SK-N-SH (cell line): ENCODE measurements around the gene TRPC6. TPM values are rescaled to one million over a fixed set of nuclear protein-coding genes. Genes with fewer than 3 reads are reported as not detected.

Experiments
- CTCF ChIA-PET: fragments of 300-600, 350-600 bp; formaldehyde crosslinking; extraction: SDS; loops from one replicate; lab custom pipeline; 2021; lab: Yijun Ruan, JAX
- POLR2A ChIA-PET: fragments of 350-600 bp; sonication (Branson Sonifier 250); formaldehyde crosslinking; extraction: SDS; loops from one replicate; lab custom pipeline; 2020; ENCODE audit warnings: antibody characterized with exemption, inconsistent platforms; lab: Yijun Ruan, JAX
- DNase-seq: peaks from one replicate; pipeline ENCODE4 v3.0.0; 2012
- H2AFZ ChIP-seq: fragments of 200-600 bp; sonication (generic); 2 replicates; pipeline ENCODE4 v1.8.1; 2016; ENCODE audit warnings: antibody characterized with exemption, mild to moderate bottlenecking, low read depth
- H3F3A ChIP-seq: fragments of 200-600 bp; sonication (generic); replicated peaks from 2 replicates; pipeline ENCODE3; 2016; ENCODE audit warnings: antibody characterized with exemption, mild to moderate bottlenecking; ENCODE audit not compliant: insufficient read depth
- H3K27ac ChIP-seq, 2 experiments: fragments of 200-500 bp in 1 of 2; fragments of 200-600 bp in 1 of 2; sonication (Bioruptor generic) in 1 of 2; sonication (generic), shearing (Covaris generic) in 1 of 2; 2 replicates each; pipeline versions ENCODE4 v1.5.1 to v1.6.1; 2014 to 2016; ENCODE audit warnings: low read depth in 2 of 2, inconsistent platforms in 1 of 2, low read length in 1 of 2, mild to moderate bottlenecking in 1 of 2, mixed read lengths in 1 of 2
- H3K27me3 ChIP-seq: fragments of 200-600 bp; sonication (generic), shearing (Covaris generic); 2 replicates; pipeline ENCODE4 v1.6.1; 2016; ENCODE audit warnings: mixed run types; ENCODE audit not compliant: insufficient read depth
- H3K36me3 ChIP-seq, 2 experiments: fragments of 200-500 bp in 1 of 2; fragments of 200-600 bp in 1 of 2; sonication (Bioruptor generic) in 1 of 2; sonication (generic) in 1 of 2; replicated peaks in 1 of 2; 2 replicates each; pipeline versions ENCODE3 to v1.5.1; 2014 to 2016; ENCODE audit warnings: low read length in 1 of 2, mild to moderate bottlenecking in 1 of 2; ENCODE audit not compliant: insufficient read depth in 2 of 2, control insufficient read depth in 1 of 2
- H3K4me1 ChIP-seq, 2 experiments: fragments of 200-500 bp in 1 of 2; fragments of 200-600 bp in 1 of 2; sonication (Bioruptor generic) in 1 of 2; sonication (generic), shearing (Covaris generic) in 1 of 2; 2 replicates each; pipeline versions ENCODE4 v1.5.1 to v1.6.1; 2014 to 2016; ENCODE audit warnings: low read depth in 1 of 2, low read length in 1 of 2, mixed run types in 1 of 2; ENCODE audit not compliant: insufficient read depth in 2 of 2, control insufficient read depth in 1 of 2
- H3K4me2 ChIP-seq: fragments of 200-600 bp; sonication (generic), shearing (Covaris generic); 2 replicates; pipeline ENCODE4 v1.6.1; 2017; ENCODE audit warnings: mixed run types
- H3K4me3 ChIP-seq, 2 experiments: fragments of 200-500 bp in 1 of 2; fragments of 200-600 bp in 1 of 2; sonication (Bioruptor generic) in 1 of 2; sonication (generic), shearing (Covaris generic) in 1 of 2; 2 replicates each; pipeline versions ENCODE4 v1.5.1 to v1.8.1; 2014 to 2016; ENCODE audit warnings: low read depth in 2 of 2, inconsistent platforms in 1 of 2, low read length in 1 of 2, mild to moderate bottlenecking in 1 of 2, mixed read lengths in 1 of 2, moderate library complexity in 1 of 2
- H3K79me2 ChIP-seq: fragments of 200-600 bp; sonication (generic); 2 replicates; pipeline ENCODE4 v1.8.1; 2017; ENCODE audit warnings: mild to moderate bottlenecking; ENCODE audit not compliant: insufficient read depth
- H3K9ac ChIP-seq: fragments of 200-600 bp; sonication (generic); 2 replicates; pipeline ENCODE4 v1.6.1; 2017; ENCODE audit warnings: mixed run types
- H3K9me2 ChIP-seq: fragments of 200-600 bp; sonication (generic); 2 replicates; pipeline ENCODE4 v1.6.1; 2017; ENCODE audit warnings: mixed run types
- H3K9me3 ChIP-seq: fragments of 200-600 bp; sonication (generic); 2 replicates; pipeline ENCODE4 v1.6.1; 2017; ENCODE audit warnings: mixed run types, mild to moderate bottlenecking, moderate library complexity
- H4K20me1 ChIP-seq: fragments of 200-600 bp; sonication (generic); 2 replicates; pipeline ENCODE4 v1.6.1; 2017; ENCODE audit warnings: mild to moderate bottlenecking, mixed run types; ENCODE audit not compliant: insufficient read depth
- CHD2 ChIP-seq: fragments of 150-350 bp; IDR thresholded peaks from 2 replicates; pipeline ENCODE4 v1.6.1; 2018; ENCODE audit warnings: low read length; ENCODE audit not compliant: partially characterized antibody
- ELF1 ChIP-seq: IDR thresholded peaks from 2 replicates; pipeline ENCODE4 v1.4.0; 2012
- EP300 ChIP-seq, 2 experiments: IDR thresholded peaks; 2 replicates each; pipeline versions ENCODE4 v1.4.0 to v1.6.1; 2012; ENCODE audit warnings: borderline replicate concordance in 1 of 2, low read depth in 1 of 2, low read length in 1 of 2
- FOSL2 ChIP-seq: IDR thresholded peaks from 2 replicates; pipeline ENCODE4 v1.4.0; 2012; ENCODE audit warnings: low read depth, mild to moderate bottlenecking, moderate library complexity, borderline replicate concordance
- FOXJ3 ChIP-seq: sonication (generic); formaldehyde crosslinking; IDR thresholded peaks from 2 replicates; pipeline ENCODE4 v1.5.1; 2020; ENCODE audit warnings: mild to moderate bottlenecking, missing genetic modification reagents
- FOXM1 ChIP-seq: IDR thresholded peaks from 2 replicates; pipeline ENCODE4 v1.4.0; 2012; ENCODE audit warnings: low read depth, mild to moderate bottlenecking
- GABPA ChIP-seq: IDR thresholded peaks from 2 replicates; pipeline ENCODE4 v1.4.0; 2012; ENCODE audit warnings: low read depth, mild to moderate bottlenecking
- GATA2 ChIP-seq: sonication (generic); formaldehyde crosslinking; IDR thresholded peaks from 2 replicates; pipeline ENCODE4 v1.5.0; 2020; ENCODE audit warnings: mild to moderate bottlenecking, missing genetic modification reagents
- JUND ChIP-seq: IDR thresholded peaks from 2 replicates; pipeline ENCODE4 v1.4.0; 2012
- MEF2A ChIP-seq: IDR thresholded peaks from 2 replicates; pipeline ENCODE4 v1.4.0; 2012; ENCODE audit warnings: low read depth, borderline replicate concordance
- NFIC ChIP-seq: IDR thresholded peaks from 2 replicates; pipeline ENCODE4 v1.4.0; 2012; ENCODE audit warnings: borderline replicate concordance
- NRF1 ChIP-seq: IDR thresholded peaks from 2 replicates; pipeline ENCODE4 v1.6.1; 2012; ENCODE audit warnings: low read depth, mild to moderate bottlenecking, low read length
- POLR2AphosphoS5 ChIP-seq: IDR thresholded peaks from 2 replicates; pipeline ENCODE4 v1.6.1; 2012; ENCODE audit warnings: low read depth, low read length
- RAD21 ChIP-seq: IDR thresholded peaks from 2 replicates; pipeline ENCODE4 v1.6.1; 2012; ENCODE audit warnings: mild to moderate bottlenecking, low read length
- RCOR1 ChIP-seq: fragments of 150-350 bp; IDR thresholded peaks from 2 replicates; pipeline ENCODE4 v1.6.1; 2017; ENCODE audit warnings: antibody characterized with exemption, low read length
- RFX5 ChIP-seq: IDR thresholded peaks from 2 replicates; pipeline ENCODE4 v1.6.1; 2012; ENCODE audit warnings: mild to moderate bottlenecking, improper control_type of control experiment, low read length
- RXRA ChIP-seq: IDR thresholded peaks from 2 replicates; pipeline ENCODE4 v1.4.0; 2012; ENCODE audit warnings: low read depth, mild to moderate bottlenecking, borderline replicate concordance
- SIN3A ChIP-seq: IDR thresholded peaks from 2 replicates; pipeline ENCODE4 v1.6.1; 2012; ENCODE audit warnings: low read depth, mild to moderate bottlenecking, low read length, moderate library complexity, borderline replicate concordance
- SMC3 ChIP-seq: IDR thresholded peaks from 2 replicates; pipeline ENCODE4 v1.6.1; 2012; ENCODE audit warnings: low read depth, low read length, improper control_type of control experiment
- TAF1 ChIP-seq: IDR thresholded peaks from 2 replicates; pipeline ENCODE4 v1.6.1; 2012; ENCODE audit warnings: low read depth, mild to moderate bottlenecking, low read length, moderate library complexity, borderline replicate concordance
- TCF12 ChIP-seq: IDR thresholded peaks from 2 replicates; pipeline ENCODE4 v1.4.0; 2012
- TEAD4 ChIP-seq: IDR thresholded peaks from 2 replicates; pipeline ENCODE4 v1.4.0; 2012; ENCODE audit warnings: mild to moderate bottlenecking, borderline replicate concordance; ENCODE audit not compliant: insufficient read depth
- USF1 ChIP-seq: IDR thresholded peaks from 2 replicates; pipeline ENCODE4 v1.4.0; 2012; ENCODE audit warnings: low read depth, borderline replicate concordance
- USF2 ChIP-seq: fragments of 150-350 bp; IDR thresholded peaks from 2 replicates; pipeline ENCODE4 v1.6.1; 2017; ENCODE audit warnings: antibody characterized with exemption, low read length, low read depth, borderline replicate concordance
- YY1 ChIP-seq: IDR thresholded peaks from 2 replicates; pipeline ENCODE4 v1.4.0; 2012; ENCODE audit warnings: low read depth, mild to moderate bottlenecking
- ZBTB33 ChIP-seq: IDR thresholded peaks from 2 replicates; pipeline ENCODE4 v1.4.0; 2012; ENCODE audit warnings: low read depth, borderline replicate concordance
- WGBS: methylation state at CpG from one replicate; pipeline ENCODE4 v1.1.6; 2017; ENCODE audit warnings: low lambda C conversion rate; 5-methylcytosine and 5-hydroxymethylcytosine counted together
- polyA plus RNA-seq, 3 experiments: library from polyadenylated mRNA; depleted of rRNA; stranded (reverse); fragments of >200 nt; gene quantifications; 2 replicates each; pipeline ENCODE4 v1.2.3, GENCODE V29; 2012
- TF ChIP-seq, protein P1 (sequence below): IDR thresholded peaks from 2 replicates; pipeline ENCODE4 v1.6.1; 2012; ENCODE audit warnings: mild to moderate bottlenecking, low read depth, low read length, moderate library complexity
- TF ChIP-seq, protein P2 (sequence below): IDR thresholded peaks from 2 replicates; pipeline ENCODE4; 2012

Gene TRPC6
- polyA plus RNA-seq, 1 of the 3 experiments (the other 2 are of a cell fraction) = not detected

DNA sequence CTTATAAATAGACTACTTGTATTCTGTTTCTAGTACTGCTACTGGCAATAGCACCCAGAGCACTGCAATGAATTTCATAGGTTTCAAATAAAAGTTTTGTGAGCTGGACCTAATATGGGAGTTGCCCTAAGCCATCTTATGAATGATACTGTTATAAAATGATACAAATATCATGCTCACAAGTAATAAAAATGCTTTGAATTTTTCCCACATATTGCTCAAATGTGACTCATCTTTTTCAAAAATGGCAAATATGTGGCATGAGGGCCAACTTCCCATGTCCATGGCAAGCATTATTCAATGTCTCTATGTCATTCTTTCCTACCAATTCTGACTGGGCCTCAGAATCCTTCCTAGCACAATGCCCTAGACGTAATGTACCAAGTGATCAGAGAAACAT lies 137.6 kb downstream of the TRPC6 start:
- Histone ChIP-seq H3K79me2 (no peaks in the 10 kb centered on the region), H3K9me3 (no peaks in the 10 kb centered on the region), H3K27ac (peak overlapping the region in 1 of 2 experiments; percentile 80; a peak in 2 of 4 replicates), H3K4me2 (0 out of 2 replicates have a peak overlapping the region, but pooled peaks have one; percentile 30), H3K4me1 (peaks cover 0 to 25% of the 10 kb centered on the region in 2 experiments; a peak in 1 of 4 replicates), H2AFZ (no peak overlapping the region), H3K9me2 (no peaks in the 10 kb centered on the region), H3F3A (peaks cover 42% of the 10 kb centered on the region), H3K4me3 (no peak overlapping the region), H3K27me3 (no peaks in the 10 kb centered on the region), H3K36me3 (no peaks in the 10 kb centered on the region), H3K9ac (peak overlapping the region; percentile 33; the same call in 1 of the 2 replicates), H4K20me1 (no peaks in the 10 kb centered on the region)
- CTCF ChIA-PET = interaction anchor here (0.5 kb wide), 1 partner anchor 1544 kb away, joined by 3 read pairs; no protein-coding TSS in a partner anchor
- POLR2A ChIA-PET = no interaction called here
- DNase-seq = no peak
- 35% methylated on average over 1 of the region's 1 CpG for WGBS
- no peak for TF ChIP-seq TCF12
- TF ChIP-seq GATA2 (CRISPR knock-in tag) = no peak
- peak; percentile 60; the same call in 1 of the 2 replicates for TF ChIP-seq FOSL2
- TF ChIP-seq SMC3 = no peak
- TF ChIP-seq RFX5 = no peak
- TF ChIP-seq SIN3A = no peak
- TF ChIP-seq RAD21 = no peak
- TF ChIP-seq, protein P1, sequence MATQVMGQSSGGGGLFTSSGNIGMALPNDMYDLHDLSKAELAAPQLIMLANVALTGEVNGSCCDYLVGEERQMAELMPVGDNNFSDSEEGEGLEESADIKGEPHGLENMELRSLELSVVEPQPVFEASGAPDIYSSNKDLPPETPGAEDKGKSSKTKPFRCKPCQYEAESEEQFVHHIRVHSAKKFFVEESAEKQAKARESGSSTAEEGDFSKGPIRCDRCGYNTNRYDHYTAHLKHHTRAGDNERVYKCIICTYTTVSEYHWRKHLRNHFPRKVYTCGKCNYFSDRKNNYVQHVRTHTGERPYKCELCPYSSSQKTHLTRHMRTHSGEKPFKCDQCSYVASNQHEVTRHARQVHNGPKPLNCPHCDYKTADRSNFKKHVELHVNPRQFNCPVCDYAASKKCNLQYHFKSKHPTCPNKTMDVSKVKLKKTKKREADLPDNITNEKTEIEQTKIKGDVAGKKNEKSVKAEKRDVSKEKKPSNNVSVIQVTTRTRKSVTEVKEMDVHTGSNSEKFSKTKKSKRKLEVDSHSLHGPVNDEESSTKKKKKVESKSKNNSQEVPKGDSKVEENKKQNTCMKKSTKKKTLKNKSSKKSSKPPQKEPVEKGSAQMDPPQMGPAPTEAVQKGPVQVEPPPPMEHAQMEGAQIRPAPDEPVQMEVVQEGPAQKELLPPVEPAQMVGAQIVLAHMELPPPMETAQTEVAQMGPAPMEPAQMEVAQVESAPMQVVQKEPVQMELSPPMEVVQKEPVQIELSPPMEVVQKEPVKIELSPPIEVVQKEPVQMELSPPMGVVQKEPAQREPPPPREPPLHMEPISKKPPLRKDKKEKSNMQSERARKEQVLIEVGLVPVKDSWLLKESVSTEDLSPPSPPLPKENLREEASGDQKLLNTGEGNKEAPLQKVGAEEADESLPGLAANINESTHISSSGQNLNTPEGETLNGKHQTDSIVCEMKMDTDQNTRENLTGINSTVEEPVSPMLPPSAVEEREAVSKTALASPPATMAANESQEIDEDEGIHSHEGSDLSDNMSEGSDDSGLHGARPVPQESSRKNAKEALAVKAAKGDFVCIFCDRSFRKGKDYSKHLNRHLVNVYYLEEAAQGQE = no peak
- peak; percentile 49 for TF ChIP-seq NFIC
- TF ChIP-seq JUND = peak; percentile 36; the same call in 1 of the 2 replicates
- no peak for TF ChIP-seq RXRA
- no peak for TF ChIP-seq USF2
- TF ChIP-seq ELF1 = no peak
- TF ChIP-seq EP300 (IDR thresholded peaks at IDR 0.05; ENCODE audit: borderline replicate concordance in 1 of 2, low read depth in 1 of 2, low read length in 1 of 2) = 0 out of 4 replicates have a peak, but pooled peaks of 1 of the 2 experiments have one; percentile 8
- TF ChIP-seq TEAD4 = peak; percentile 49; the same call in 1 of the 2 replicates
- no peak for TF ChIP-seq POLR2AphosphoS5
- no peak; the same call in 1 of the 2 replicates for TF ChIP-seq GABPA
- no peak for TF ChIP-seq CHD2
- TF ChIP-seq MEF2A = no peak
- no peak for TF ChIP-seq YY1
- TF ChIP-seq, protein P2, sequence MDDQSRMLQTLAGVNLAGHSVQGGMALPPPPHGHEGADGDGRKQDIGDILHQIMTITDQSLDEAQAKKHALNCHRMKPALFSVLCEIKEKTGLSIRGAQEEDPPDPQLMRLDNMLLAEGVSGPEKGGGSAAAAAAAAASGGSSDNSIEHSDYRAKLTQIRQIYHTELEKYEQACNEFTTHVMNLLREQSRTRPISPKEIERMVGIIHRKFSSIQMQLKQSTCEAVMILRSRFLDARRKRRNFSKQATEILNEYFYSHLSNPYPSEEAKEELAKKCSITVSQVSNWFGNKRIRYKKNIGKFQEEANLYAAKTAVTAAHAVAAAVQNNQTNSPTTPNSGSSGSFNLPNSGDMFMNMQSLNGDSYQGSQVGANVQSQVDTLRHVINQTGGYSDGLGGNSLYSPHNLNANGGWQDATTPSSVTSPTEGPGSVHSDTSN = peak; percentile 58
- TF ChIP-seq TAF1 = no peak
- TF ChIP-seq RCOR1 = no peak
- TF ChIP-seq ZBTB33 = no peak
- TF ChIP-seq NRF1 = no peak
- TF ChIP-seq USF1 = no peak
- no peak for TF ChIP-seq FOXM1
- no peak for TF ChIP-seq FOXJ3 (CRISPR knock-in tag)
